HepG2 (cell line): ENCODE results near the gene HPDL.

Experiments
- ARID2 ChIP-seq: sonication (generic); formaldehyde crosslinking; IDR thresholded peaks from 2 replicates; pipeline ENCODE4 v1.8.1; 2022; ENCODE audit warnings: mild to moderate bottlenecking, missing genetic modification reagents, borderline replicate concordance
- BHLHE40 ChIP-seq: IDR thresholded peaks from 2 replicates; pipeline ENCODE4 v1.6.1; 2011; ENCODE audit warnings: low read length, improper control_type of control experiment
- HDAC1 ChIP-seq: sonication (generic); formaldehyde crosslinking; IDR thresholded peaks from 2 replicates; pipeline ENCODE4 v1.5.1; 2020; ENCODE audit warnings: mild to moderate bottlenecking, missing genetic modification reagents
- NFE2L1 ChIP-seq: sonication (generic); formaldehyde crosslinking; IDR thresholded peaks from 2 replicates; pipeline ENCODE4 v1.4.0; 2020; ENCODE audit warnings: missing genetic modification reagents, mild to moderate bottlenecking, borderline replicate concordance
- RNF2 ChIP-seq: fragments of 450-650 bp; conservative IDR thresholded peaks from 2 replicates; pipeline ENCODE4 v1.6.1; 2016; ENCODE audit warnings: low read depth
- SOX6 ChIP-seq, 2 experiments: fragments of 450-650 bp in 1 of 2; sonication (generic) in 1 of 2; formaldehyde crosslinking in 1 of 2; IDR thresholded peaks; 2 replicates each; pipeline versions ENCODE4 v1.4.0 to v1.6.1; 2017 to 2020; ENCODE audit warnings: antibody characterized with exemption in 1 of 2, mild to moderate bottlenecking in 1 of 2, missing genetic modification reagents in 1 of 2
- ZFP82 ChIP-seq: sonication (generic); formaldehyde crosslinking; IDR thresholded peaks from 2 replicates; pipeline ENCODE4 v1.5.1; 2020; ENCODE audit warnings: mild to moderate bottlenecking, missing genetic modification reagents, borderline replicate concordance
- ZIK1 ChIP-seq: sonication (generic); formaldehyde crosslinking; IDR thresholded peaks from 2 replicates; pipeline ENCODE4 v1.5.0; 2020; ENCODE audit warnings: mild to moderate bottlenecking, low read depth, missing genetic modification reagents, borderline replicate concordance
- ZNF207 ChIP-seq: fragments of 450-650 bp; IDR thresholded peaks from 2 replicates; pipeline ENCODE4 v1.6.1; 2016; ENCODE audit warnings: antibody characterized with exemption, borderline replicate concordance
- ZSCAN30 ChIP-seq: sonication (generic); formaldehyde crosslinking; IDR thresholded peaks from 2 replicates; pipeline ENCODE4 v1.5.0; 2020; ENCODE audit warnings: mild to moderate bottlenecking, missing genetic modification reagents
- TF ChIP-seq, protein P1 (sequence below): sonication (generic); formaldehyde crosslinking; IDR thresholded peaks from 2 replicates; pipeline ENCODE4 v1.5.0; 2020; ENCODE audit warnings: missing genetic modification reagents, mild to moderate bottlenecking, borderline replicate concordance
- TF ChIP-seq, protein P2 (sequence below): IDR thresholded peaks from 2 replicates; pipeline ENCODE4 v1.6.1; 2012; ENCODE audit warnings: low read length, improper control_type of control experiment
- TF ChIP-seq, protein P3 (sequence below): sonication (generic); formaldehyde crosslinking; IDR thresholded peaks from 2 replicates; pipeline ENCODE4 v1.5.0; 2020; ENCODE audit warnings: mild to moderate bottlenecking, missing genetic modification reagents, moderate library complexity
- TF ChIP-seq, protein P4 (sequence below): sonication (generic); formaldehyde crosslinking; IDR thresholded peaks from 2 replicates; pipeline ENCODE4 v1.8.0; 2022; ENCODE audit warnings: mild to moderate bottlenecking, missing genetic modification reagents; ENCODE audit not compliant: insufficient replicate concordance

DNA sequence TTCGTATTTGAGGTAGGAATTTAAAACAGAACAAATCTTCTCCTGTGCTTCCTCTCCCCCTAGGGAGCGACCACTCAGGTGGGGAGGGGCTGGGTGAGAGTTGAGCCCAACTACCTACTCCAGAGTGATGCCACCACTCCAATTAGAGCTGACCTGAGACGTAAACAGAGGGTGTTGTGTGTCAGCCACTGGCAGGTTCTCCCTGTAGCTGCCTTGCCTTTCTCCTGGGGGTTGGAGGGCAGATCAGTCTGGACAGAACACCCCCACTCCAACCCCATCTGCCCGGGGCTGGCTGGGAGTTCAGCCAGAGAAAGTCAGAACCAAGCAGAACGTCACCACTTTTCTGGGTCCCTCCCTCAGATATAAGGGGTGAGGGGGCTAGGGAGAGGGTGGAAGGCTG lies 2.0 kb downstream of the HPDL start:
- TF ChIP-seq ZSCAN30 (CRISPR knock-in tag), result no peak
- no peak for TF ChIP-seq BHLHE40
- TF ChIP-seq, protein P1, sequence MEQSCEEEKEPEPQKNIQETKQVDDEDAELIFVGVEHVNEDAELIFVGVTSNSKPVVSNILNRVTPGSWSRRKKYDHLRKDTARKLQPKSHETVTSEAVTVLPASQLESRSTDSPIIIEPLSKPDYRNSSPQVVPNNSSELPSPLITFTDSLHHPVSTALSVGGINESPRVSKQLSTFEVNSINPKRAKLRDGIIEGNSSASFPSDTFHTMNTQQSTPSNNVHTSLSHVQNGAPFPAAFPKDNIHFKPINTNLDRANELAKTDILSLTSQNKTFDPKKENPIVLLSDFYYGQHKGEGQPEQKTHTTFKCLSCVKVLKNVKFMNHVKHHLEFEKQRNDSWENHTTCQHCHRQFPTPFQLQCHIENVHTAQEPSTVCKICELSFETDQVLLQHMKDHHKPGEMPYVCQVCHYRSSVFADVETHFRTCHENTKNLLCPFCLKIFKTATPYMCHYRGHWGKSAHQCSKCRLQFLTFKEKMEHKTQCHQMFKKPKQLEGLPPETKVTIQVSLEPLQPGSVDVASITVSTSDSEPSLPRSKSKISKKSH (CRISPR knock-in tag), result no peak
- no peak for TF ChIP-seq RNF2
- no peak for TF ChIP-seq NFE2L1
- TF ChIP-seq, protein P2, sequence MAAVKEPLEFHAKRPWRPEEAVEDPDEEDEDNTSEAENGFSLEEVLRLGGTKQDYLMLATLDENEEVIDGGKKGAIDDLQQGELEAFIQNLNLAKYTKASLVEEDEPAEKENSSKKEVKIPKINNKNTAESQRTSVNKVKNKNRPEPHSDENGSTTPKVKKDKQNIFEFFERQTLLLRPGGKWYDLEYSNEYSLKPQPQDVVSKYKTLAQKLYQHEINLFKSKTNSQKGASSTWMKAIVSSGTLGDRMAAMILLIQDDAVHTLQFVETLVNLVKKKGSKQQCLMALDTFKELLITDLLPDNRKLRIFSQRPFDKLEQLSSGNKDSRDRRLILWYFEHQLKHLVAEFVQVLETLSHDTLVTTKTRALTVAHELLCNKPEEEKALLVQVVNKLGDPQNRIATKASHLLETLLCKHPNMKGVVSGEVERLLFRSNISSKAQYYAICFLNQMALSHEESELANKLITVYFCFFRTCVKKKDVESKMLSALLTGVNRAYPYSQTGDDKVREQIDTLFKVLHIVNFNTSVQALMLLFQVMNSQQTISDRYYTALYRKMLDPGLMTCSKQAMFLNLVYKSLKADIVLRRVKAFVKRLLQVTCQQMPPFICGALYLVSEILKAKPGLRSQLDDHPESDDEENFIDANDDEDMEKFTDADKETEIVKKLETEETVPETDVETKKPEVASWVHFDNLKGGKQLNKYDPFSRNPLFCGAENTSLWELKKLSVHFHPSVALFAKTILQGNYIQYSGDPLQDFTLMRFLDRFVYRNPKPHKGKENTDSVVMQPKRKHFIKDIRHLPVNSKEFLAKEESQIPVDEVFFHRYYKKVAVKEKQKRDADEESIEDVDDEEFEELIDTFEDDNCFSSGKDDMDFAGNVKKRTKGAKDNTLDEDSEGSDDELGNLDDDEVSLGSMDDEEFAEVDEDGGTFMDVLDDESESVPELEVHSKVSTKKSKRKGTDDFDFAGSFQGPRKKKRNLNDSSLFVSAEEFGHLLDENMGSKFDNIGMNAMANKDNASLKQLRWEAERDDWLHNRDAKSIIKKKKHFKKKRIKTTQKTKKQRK, result no peak
- no peak for TF ChIP-seq ZNF207
- TF ChIP-seq, protein P3, sequence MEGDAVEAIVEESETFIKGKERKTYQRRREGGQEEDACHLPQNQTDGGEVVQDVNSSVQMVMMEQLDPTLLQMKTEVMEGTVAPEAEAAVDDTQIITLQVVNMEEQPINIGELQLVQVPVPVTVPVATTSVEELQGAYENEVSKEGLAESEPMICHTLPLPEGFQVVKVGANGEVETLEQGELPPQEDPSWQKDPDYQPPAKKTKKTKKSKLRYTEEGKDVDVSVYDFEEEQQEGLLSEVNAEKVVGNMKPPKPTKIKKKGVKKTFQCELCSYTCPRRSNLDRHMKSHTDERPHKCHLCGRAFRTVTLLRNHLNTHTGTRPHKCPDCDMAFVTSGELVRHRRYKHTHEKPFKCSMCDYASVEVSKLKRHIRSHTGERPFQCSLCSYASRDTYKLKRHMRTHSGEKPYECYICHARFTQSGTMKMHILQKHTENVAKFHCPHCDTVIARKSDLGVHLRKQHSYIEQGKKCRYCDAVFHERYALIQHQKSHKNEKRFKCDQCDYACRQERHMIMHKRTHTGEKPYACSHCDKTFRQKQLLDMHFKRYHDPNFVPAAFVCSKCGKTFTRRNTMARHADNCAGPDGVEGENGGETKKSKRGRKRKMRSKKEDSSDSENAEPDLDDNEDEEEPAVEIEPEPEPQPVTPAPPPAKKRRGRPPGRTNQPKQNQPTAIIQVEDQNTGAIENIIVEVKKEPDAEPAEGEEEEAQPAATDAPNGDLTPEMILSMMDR (CRISPR knock-in tag), result no peak
- no peak for TF ChIP-seq ARID2
- no peak for TF ChIP-seq ZIK1 (CRISPR knock-in tag)
- TF ChIP-seq SOX6 (IDR thresholded peaks at IDR 0.05), result no peak
- no peak for TF ChIP-seq SOX6 (CRISPR knock-in tag; IDR thresholded peaks at IDR 0.05)
- TF ChIP-seq ZFP82 (CRISPR knock-in tag), result no peak
- no peak for TF ChIP-seq HDAC1 (CRISPR knock-in tag)
- TF ChIP-seq, protein P4, sequence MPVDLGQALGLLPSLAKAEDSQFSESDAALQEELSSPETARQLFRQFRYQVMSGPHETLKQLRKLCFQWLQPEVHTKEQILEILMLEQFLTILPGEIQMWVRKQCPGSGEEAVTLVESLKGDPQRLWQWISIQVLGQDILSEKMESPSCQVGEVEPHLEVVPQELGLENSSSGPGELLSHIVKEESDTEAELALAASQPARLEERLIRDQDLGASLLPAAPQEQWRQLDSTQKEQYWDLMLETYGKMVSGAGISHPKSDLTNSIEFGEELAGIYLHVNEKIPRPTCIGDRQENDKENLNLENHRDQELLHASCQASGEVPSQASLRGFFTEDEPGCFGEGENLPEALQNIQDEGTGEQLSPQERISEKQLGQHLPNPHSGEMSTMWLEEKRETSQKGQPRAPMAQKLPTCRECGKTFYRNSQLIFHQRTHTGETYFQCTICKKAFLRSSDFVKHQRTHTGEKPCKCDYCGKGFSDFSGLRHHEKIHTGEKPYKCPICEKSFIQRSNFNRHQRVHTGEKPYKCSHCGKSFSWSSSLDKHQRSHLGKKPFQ (CRISPR knock-in tag), result no peak
